Measurements from ENCODE around the gene GULP1. TPM values are rescaled to one million over a fixed set of nuclear protein-coding genes. Genes with fewer than 3 reads are reported as not detected.

The GULP1 gene
- total and polyA plus RNA-seq, 7 donors: 5.6 to 18.0 (median 11.3) TPM

DNA sequence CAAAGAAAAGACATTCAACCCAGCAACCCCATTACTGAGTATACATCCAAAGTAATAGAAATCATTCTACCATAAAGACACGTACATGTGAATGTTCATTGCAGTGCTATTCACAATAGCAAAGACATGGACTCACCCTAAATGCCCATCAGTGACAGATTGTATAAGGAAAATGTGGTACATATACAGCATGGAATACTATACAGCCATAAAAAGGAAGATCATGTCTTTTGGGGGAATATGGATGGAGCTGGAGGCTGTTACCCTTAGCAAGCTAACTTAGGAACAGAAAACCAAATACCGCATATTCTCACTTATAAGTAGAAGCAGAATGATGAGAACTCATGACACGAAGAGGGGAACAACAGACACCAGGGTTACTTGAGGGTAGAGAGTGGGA lies 145.9 kb downstream of the GULP1 start:
- 95 to 99% (median 97%) methylated on average over 3 of the region's 3 CpGs for WGBS, 3 donors
- Histone ChIP-seq H3K4me1 (no peaks in the 10 kb centered on the region), H3K27me3 (ENCODE audit: insufficient read depth in 3 of 3, low read length in 2 of 3) (no peaks in the 10 kb centered on the region), H3K27ac (no peak overlapping the region), H3K4me3 (no peak overlapping the region), H3K9me3 (no peaks in the 10 kb centered on the region), H3K36me3 (ENCODE audit: insufficient read depth in 1 of 2, low read depth in 1 of 2) (no peaks in the 10 kb centered on the region)
- TF ChIP-seq, protein P1, sequence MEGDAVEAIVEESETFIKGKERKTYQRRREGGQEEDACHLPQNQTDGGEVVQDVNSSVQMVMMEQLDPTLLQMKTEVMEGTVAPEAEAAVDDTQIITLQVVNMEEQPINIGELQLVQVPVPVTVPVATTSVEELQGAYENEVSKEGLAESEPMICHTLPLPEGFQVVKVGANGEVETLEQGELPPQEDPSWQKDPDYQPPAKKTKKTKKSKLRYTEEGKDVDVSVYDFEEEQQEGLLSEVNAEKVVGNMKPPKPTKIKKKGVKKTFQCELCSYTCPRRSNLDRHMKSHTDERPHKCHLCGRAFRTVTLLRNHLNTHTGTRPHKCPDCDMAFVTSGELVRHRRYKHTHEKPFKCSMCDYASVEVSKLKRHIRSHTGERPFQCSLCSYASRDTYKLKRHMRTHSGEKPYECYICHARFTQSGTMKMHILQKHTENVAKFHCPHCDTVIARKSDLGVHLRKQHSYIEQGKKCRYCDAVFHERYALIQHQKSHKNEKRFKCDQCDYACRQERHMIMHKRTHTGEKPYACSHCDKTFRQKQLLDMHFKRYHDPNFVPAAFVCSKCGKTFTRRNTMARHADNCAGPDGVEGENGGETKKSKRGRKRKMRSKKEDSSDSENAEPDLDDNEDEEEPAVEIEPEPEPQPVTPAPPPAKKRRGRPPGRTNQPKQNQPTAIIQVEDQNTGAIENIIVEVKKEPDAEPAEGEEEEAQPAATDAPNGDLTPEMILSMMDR (IDR thresholded peaks at IDR 0.05): no peak
- no peak for ATAC-seq
- no peak for DNase-seq
- intact Hi-C loops (cut with DNase I): no loop called here

DNA sequence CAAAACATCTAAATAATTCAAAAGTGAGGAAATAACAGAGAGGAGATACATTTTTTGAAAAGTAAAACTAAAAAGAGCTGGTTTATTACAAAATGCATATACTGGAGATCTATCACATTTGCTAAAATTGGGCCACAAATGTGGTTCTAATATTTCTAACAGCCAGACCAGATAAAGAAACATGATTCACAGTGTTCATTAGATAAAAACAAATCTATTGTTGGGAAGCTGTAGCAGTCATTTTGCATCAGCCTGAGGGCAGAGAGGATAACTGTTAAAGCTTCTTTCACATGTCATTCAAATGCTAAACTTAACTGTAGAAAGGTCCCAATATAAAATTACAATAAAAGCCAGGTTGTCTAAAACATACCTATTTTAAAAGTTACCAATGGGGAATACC lies 148.3 kb downstream of the GULP1 start:
- H3K27me3 ChIP-seq (ENCODE audit: insufficient read depth in 3 of 3, low read length in 2 of 3): no peaks in the 10 kb centered on the region
- no peaks in the 10 kb centered on the region for H3K4me1 ChIP-seq
- no peaks in the 10 kb centered on the region for H3K36me3 ChIP-seq (ENCODE audit: insufficient read depth in 1 of 2, low read depth in 1 of 2)
- TF ChIP-seq, protein P1 (IDR thresholded peaks at IDR 0.05): no peak
- DNase-seq: no peak
- intact Hi-C loops (cut with DNase I): no loop called here
- H3K9me3 ChIP-seq: no peaks in the 10 kb centered on the region
- H3K4me3 ChIP-seq: no peak overlapping the region
- no peak overlapping the region for H3K27ac ChIP-seq
- ATAC-seq: no peak

DNA sequence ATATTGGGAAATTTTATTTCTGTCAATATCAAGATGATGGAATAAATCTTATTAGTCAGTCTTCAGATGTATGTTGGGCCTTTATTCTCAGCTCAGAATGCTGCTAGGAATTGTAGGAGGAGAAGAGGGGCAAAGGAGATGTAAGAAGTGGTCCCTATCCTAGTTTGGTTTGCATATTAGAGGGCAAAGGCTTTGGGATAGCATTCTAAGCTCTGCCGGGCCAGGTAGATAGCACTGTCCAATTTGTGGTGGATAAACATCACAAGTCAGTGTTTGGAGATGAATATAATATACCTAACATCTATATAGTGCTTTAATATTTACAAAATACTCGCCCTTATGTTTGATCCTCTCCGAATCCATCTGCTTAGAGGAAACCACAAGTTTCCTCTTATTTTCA lies 149.2 kb downstream of the GULP1 start:
- intact Hi-C loops (cut with DNase I): no loop called here

GRCh38 chr2:188441288-188441947 lies 149.7 kb downstream of the GULP1 start:
- no peaks in the 10 kb centered on the region for H3K9me3 ChIP-seq
- H3K27ac ChIP-seq: no peak overlapping the region
- H3K4me1 ChIP-seq: no peaks in the 10 kb centered on the region
- no peak overlapping the region for H3K4me3 ChIP-seq
- 88 to 92% (median 92%) methylated on average over 1 of the region's 1 CpG for WGBS, 3 donors
- intact Hi-C loops (cut with DNase I): no loop called here
- no peak for ATAC-seq
- no peak for DNase-seq
- H3K36me3 ChIP-seq (ENCODE audit: insufficient read depth in 1 of 2, low read depth in 1 of 2): no peaks in the 10 kb centered on the region
- no peaks in the 10 kb centered on the region for H3K27me3 ChIP-seq (ENCODE audit: insufficient read depth in 3 of 3, low read length in 2 of 3)
- TF ChIP-seq, protein P1 (IDR thresholded peaks at IDR 0.05): no peak

More for the DNA sequence above, 149.2 kb downstream of the GULP1 start:
- Histone ChIP-seq H3K36me3 (ENCODE audit: insufficient read depth in 1 of 2, low read depth in 1 of 2) (no peaks in the 10 kb centered on the region), H3K4me1 (no peaks in the 10 kb centered on the region), H3K27ac (no peak overlapping the region), H3K4me3 (no peak overlapping the region), H3K9me3 (no peaks in the 10 kb centered on the region), H3K27me3 (ENCODE audit: insufficient read depth in 3 of 3, low read length in 2 of 3) (no peaks in the 10 kb centered on the region)
- TF ChIP-seq, protein P1 (IDR thresholded peaks at IDR 0.05): no peak
- 82 to 86% (median 83%) methylated on average over 3 of the region's 3 CpGs for WGBS, 3 donors
- DNase-seq (no peak), ATAC-seq (no peak)

DNA sequence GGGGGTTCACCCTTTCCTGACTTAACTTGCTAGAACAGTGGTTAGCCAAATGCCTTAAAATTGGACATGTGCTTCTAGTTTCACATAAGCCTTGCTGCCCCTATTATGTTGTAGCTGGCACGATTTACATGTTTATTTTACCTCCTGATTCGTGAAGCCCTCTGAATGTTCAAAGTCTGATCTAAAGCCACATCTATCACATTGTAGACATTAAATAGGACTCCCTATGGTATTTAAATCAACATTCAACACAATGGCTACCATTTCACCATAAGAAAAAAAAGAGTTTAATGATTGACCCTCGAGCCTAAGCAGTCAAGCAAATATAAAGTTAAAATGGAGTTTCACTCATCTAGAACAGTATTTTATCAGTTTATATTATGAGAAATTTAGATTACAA lies 151.5 kb downstream of the GULP1 start:
- Histone ChIP-seq H3K36me3 (ENCODE audit: insufficient read depth in 1 of 2, low read depth in 1 of 2) (no peaks in the 10 kb centered on the region), H3K4me3 (no peak overlapping the region), H3K27me3 (ENCODE audit: insufficient read depth in 3 of 3, low read length in 2 of 3) (no peaks in the 10 kb centered on the region), H3K27ac (no peak overlapping the region), H3K9me3 (no peaks in the 10 kb centered on the region), H3K4me1 (no peaks in the 10 kb centered on the region)
- intact Hi-C loops (cut with DNase I): no loop called here
- TF ChIP-seq, protein P1 (IDR thresholded peaks at IDR 0.05): no peak
- no peak for DNase-seq
- WGBS, 3 donors: 84 to 94% (median 86%) methylated on average over 3 of the region's 3 CpGs
- ATAC-seq: no peak

All from psoas muscle (tissue), 8 donors.